Kidney capillary endothelial cell (primary cell): Measurements from ENCODE around the gene PLXDC2.

Source experiments
- DNase-seq: peaks from one replicate; pipeline ENCODE4 v3.0.0-alpha.2; 2018; ENCODE audit warnings: low spot score

The PLXDC2 gene

GRCh38 chr10:19857876-19858275, 41.6 kb downstream of the PLXDC2 start:
- DNase-seq = no peak

GRCh38 chr10:19860107-19860506, 43.9 kb downstream of the PLXDC2 start:
- no peak for DNase-seq

GRCh38 chr10:19862811-19863515, 46.7 kb downstream of the PLXDC2 start:
- DNase-seq = no peak

- DNase-seq = no peak
Measured at GRCh38 chr10:19865676-19866075, 49.4 kb downstream of the PLXDC2 start.

- DNase-seq = no peak
Measured at GRCh38 chr10:19869370-19869769, 53.1 kb downstream of the PLXDC2 start.

GRCh38 chr10:19872504-19873271, 56.5 kb downstream of the PLXDC2 start:
- DNase-seq = no peak

- no peak for DNase-seq
Measured at GRCh38 chr10:19874190-19874589, 58.0 kb downstream of the PLXDC2 start.

GRCh38 chr10:19874791-19875190, 58.6 kb downstream of the PLXDC2 start:
- DNase-seq = no peak

- DNase-seq = no peak
Measured at GRCh38 chr10:19876570-19876969, 60.3 kb downstream of the PLXDC2 start.

GRCh38 chr10:19877466-19878255, 61.4 kb downstream of the PLXDC2 start:
- DNase-seq = no peak

GRCh38 chr10:19882621-19883020, 66.4 kb downstream of the PLXDC2 start:
- no peak for DNase-seq

- DNase-seq = no peak
Measured at GRCh38 chr10:19888061-19888660, 71.9 kb downstream of the PLXDC2 start.

- no peak for DNase-seq
Measured at GRCh38 chr10:19889256-19889655, 73.0 kb downstream of the PLXDC2 start.

- DNase-seq = no peak
Measured at GRCh38 chr10:19891429-19891828, 75.2 kb downstream of the PLXDC2 start.

GRCh38 chr10:19892270-19892669, 76.0 kb downstream of the PLXDC2 start:
- DNase-seq = no peak

GRCh38 chr10:19892677-19893076, 76.4 kb downstream of the PLXDC2 start:
- DNase-seq = no peak

GRCh38 chr10:19895500-19895899, 79.3 kb downstream of the PLXDC2 start:
- DNase-seq = no peak

GRCh38 chr10:19902456-19902855, 86.2 kb downstream of the PLXDC2 start:
- no peak for DNase-seq

- DNase-seq = no peak
Measured at GRCh38 chr10:19904202-19904661, 88.0 kb downstream of the PLXDC2 start.

GRCh38 chr10:19906108-19906791, 90.0 kb downstream of the PLXDC2 start:
- DNase-seq = no peak

GRCh38 chr10:19908991-19909696, 92.9 kb downstream of the PLXDC2 start:
- no peak for DNase-seq
